Hair follicular keratinocyte (primary cell): ENCODE measurements around the gene ZBTB47. TPM values are rescaled to one million over a fixed set of nuclear protein-coding genes. Genes with fewer than 3 reads are reported as not detected.

Experiments
- total RNA-seq: library from RNA; depleted of rRNA; stranded (reverse); fragments of >200 nt; gene quantifications from 2 replicates; pipeline ENCODE4 v1.2.3, GENCODE V29; 2015

ZBTB47 gene
- 7.3 and 10.5 TPM in 2 replicates for total RNA-seq

DNA sequence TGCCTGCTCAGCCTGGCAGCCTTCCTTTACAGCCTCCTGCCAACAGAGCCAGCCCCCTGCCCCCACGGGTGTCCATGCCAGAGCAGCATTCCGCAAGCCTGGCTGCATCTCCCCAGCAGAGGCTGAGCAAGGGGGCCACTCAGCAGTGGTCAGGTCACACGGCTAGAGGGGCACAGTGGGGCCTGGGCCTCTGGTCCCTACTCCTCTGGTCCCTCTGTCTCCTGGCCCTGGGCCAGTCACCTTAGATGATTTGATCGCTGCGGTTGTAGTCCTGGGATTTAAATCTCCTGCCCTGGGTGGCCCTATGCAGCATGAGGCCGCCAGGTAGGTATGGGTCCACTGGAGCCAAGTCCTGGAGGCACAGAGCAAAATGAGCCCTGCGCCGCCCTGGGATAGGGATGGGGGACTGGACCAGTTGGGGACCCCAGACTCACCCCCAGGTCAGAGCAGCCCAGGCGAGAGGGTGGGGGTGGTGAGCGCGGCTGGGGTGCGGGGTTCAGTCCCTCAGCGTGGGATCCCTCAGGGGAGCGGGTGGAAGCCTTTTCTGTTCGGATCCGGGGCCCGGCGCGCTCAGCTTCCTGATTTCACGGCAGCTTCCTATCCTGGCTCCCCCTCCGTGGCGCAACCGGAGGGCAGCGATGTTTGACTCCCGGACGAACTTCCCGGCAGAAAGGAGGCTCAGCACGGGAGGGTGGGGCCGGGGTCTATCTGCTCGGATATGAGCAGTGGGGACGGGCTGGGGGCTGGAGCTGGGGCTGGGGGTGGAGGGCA lies at the start of gene ZBTB47:
Gene ZBTB47 (plus strand): TSS at position 138 of the 771 bp plus-strand sequence. CDS start 4,659 bp downstream, outside the sequence.

DNA sequence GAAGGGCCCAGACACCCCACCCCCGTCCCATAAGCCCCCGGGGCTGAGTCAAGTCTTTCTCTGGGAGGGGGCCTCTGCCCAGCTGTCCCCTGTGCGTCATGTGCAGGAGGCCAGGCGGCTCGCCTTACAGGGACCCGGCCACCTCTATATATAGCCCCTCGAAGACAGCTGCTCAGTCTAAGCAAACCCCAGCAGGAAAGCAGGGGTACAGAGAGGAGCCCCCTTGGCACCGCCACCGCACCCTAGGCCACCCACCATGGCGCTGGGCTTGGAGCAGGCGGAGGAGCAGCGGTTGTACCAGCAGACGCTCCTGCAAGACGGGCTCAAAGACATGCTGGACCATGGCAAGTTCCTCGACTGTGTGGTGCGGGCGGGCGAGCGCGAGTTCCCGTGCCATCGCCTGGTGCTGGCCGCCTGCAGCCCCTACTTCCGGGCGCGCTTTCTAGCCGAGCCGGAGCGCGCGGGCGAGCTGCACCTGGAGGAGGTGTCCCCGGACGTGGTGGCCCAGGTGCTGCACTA lies 31.9 kb downstream of the ZBTB47 start, which contains the start of gene KLHL40:
Gene KLHL40 (plus strand): TSS at position 175 of the 519 bp plus-strand sequence. CDS start 82 bp downstream, at position 257.

DNA sequence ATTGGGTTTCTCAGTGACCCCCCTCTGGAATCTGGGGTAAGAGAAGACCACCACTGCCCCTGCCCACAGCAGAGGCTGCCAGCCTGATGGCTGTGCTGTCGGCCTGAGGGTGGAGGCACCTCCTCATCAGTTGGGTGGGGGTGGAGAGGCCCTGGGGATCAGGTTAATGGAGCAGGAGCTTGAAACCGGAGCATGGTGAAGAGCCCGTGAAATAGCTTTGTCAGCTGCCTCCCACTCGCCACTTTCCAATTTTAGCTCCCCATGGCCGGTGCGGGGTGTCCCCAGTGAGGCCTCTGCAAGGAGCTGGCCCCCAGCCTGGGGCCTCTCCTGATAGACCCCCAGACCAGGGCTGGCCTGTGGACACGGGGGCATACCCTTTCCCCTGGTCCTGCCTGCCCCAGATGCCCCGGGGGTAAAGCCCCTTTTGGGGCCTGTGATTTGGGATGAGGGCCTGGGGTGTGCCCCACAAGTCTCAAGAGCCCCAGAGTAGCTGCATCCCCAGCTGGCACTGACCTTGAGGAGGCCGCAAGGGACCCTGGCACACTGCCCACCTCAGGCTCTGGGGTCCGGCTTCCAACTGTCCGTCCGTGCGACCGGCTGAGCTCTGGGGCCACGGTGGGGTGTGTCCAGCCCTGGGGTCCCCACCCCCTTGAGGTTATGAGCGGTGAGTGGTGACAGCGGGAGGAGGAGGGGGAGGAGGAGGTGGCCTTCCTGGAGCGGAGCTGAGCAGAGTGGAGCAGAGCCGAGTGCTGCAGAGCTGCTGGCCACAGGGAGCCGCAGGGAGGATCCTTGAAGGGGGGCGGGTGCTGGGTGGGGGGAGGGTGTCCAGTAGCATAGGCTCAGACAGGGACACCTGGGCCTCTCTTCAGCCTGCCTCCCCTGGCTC lies 48.8 kb downstream of the ZBTB47 start, which contains the start of gene HHATL:
Gene HHATL (minus strand): TSS at position 733 of the 886 bp plus-strand sequence. CDS start 1,972 bp downstream, outside the sequence.

Other genes starting within 250 kb of the ZBTB47 start
- gene LYZL4, start 243.1 kb upstream of the ZBTB47 start, total RNA-seq: not detected in 2 replicates
- gene VIPR1, start 151.1 kb upstream of the ZBTB47 start, total RNA-seq: 1.5 and 3.7 TPM in 2 replicates
- 75.3 and 86.5 TPM in 2 replicates for gene SEC22C, start 71.7 kb upstream of the ZBTB47 start, total RNA-seq
- gene SS18L2, start 62.8 kb upstream of the ZBTB47 start, total RNA-seq: 32.3 and 49.1 TPM in 2 replicates
- gene NKTR, start 53.0 kb upstream of the ZBTB47 start, total RNA-seq: 9.2 and 15.5 TPM in 2 replicates
- gene KLHL40, start 31.8 kb downstream of the ZBTB47 start, total RNA-seq: not detected in 2 replicates
- not detected in 2 replicates for gene HHATL, start 49.1 kb downstream of the ZBTB47 start, total RNA-seq
- gene CCDC13, start 119.6 kb downstream of the ZBTB47 start, total RNA-seq: 0.19 and 0.78 TPM in 2 replicates
- gene HIGD1A, start 150.8 kb downstream of the ZBTB47 start, total RNA-seq: 192 and 207 TPM in 2 replicates
- gene ACKR2, start 155.7 kb downstream of the ZBTB47 start, total RNA-seq: 0.08 TPM in 1 of 2 replicates, not detected in the other
- gene CYP8B1, start 222.2 kb downstream of the ZBTB47 start, total RNA-seq: not detected in 2 replicates